Fibroblast of pulmonary artery (primary cell): ENCODE results near the gene TRIM3.
A peak's percentile ranks its signal among the peaks of the same experiment; 100 is the strongest.

Source experiments
- DNase-seq: peaks from one replicate; pipeline ENCODE4 v3.0.0-alpha.2; 2010; ENCODE audit warnings: low read depth
- H3K4me3 ChIP-seq: replicated peaks from 2 replicates; pipeline ENCODE4 v1.5.1; 2011; ENCODE audit warnings: low read depth, mild to moderate bottlenecking, control low read depth, low read length, moderate library complexity
- TF ChIP-seq, protein P1 (sequence below): IDR thresholded peaks from 2 replicates; pipeline ENCODE4 v1.5.1; 2011; ENCODE audit warnings: mild to moderate bottlenecking, control low read depth, low read length, inconsistent platforms; ENCODE audit errors: missing control alignments

TRIM3 gene

DNA sequence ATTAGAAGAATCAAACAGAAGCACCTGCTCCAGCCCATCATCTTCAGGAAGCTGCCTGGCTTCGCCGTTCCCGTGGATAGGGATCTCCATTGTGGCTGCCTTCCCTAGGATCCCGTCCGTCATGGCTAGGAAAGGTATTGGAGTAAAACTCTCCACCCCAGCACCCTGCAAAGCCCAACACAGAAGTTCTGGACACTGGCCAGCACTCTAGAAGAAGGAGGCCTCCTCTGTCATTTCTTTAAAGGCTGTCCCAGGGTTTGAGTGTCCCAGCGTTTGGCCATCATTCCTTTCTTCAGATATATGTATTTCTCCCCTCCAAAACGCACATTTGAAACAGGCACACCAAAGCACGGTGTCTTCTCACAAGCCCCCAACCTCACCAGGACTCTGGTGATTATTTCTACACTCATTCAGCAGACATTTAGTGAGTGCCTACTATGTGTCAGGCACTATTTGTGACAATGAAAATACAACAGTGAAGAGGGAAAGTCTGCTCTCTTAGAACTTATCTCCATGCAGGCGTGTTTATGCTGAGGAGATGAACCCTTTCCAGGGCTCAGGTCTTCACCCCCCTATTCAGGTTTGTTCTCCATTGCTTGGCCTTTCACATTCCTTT lies 6.7 kb upstream of the TRIM3 start:
- TF ChIP-seq, protein P1, sequence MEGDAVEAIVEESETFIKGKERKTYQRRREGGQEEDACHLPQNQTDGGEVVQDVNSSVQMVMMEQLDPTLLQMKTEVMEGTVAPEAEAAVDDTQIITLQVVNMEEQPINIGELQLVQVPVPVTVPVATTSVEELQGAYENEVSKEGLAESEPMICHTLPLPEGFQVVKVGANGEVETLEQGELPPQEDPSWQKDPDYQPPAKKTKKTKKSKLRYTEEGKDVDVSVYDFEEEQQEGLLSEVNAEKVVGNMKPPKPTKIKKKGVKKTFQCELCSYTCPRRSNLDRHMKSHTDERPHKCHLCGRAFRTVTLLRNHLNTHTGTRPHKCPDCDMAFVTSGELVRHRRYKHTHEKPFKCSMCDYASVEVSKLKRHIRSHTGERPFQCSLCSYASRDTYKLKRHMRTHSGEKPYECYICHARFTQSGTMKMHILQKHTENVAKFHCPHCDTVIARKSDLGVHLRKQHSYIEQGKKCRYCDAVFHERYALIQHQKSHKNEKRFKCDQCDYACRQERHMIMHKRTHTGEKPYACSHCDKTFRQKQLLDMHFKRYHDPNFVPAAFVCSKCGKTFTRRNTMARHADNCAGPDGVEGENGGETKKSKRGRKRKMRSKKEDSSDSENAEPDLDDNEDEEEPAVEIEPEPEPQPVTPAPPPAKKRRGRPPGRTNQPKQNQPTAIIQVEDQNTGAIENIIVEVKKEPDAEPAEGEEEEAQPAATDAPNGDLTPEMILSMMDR, result no peak
- H3K4me3 ChIP-seq, result peak overlapping the region; percentile 81
- DNase-seq, result no peak

DNA sequence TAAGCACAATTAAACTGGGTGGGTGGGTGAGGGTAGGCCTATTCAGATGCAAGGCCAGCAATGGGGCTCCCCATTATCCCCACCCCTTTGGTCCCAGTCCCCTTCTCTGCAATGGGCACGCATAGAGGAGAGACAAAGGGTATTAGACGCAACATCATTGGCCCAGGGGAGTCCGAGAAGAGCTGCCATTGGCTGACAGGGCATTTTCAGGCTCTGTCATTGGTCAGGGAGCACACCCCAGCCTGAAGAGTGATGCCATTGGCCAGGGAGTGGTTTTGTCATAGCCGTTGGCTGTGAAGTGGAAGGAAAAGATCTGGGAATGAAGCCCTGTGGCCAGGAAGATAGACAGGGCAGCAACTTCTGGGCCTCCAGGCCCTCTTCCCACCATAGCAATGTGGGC lies 2.8 kb upstream of the TRIM3 start:
- TF ChIP-seq, protein P1, result no peak
- no peak for DNase-seq
- H3K4me3 ChIP-seq, result no peak overlapping the region

DNA sequence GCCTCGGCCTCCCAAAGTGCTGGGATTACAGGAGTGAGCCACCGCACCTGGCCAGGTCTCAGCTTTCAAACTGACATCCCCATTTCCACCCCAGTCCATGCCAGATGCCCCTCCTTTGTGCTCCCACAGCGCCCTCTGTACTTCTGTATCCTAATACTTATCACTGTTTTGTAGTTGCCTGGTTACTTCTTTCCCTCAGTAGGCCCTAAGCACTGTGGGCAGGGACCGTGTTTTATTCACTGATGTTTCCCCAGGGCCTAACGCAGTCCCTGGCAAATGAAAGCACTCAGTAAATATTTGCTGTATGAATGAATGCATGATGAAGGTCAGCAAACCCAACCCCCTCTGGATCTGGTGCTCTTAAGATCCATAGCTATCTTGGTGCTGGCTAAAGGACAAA lies 2.2 kb upstream of the TRIM3 start:
- H3K4me3 ChIP-seq, result no peak overlapping the region
- no peak for DNase-seq
- TF ChIP-seq, protein P1, result no peak

DNA sequence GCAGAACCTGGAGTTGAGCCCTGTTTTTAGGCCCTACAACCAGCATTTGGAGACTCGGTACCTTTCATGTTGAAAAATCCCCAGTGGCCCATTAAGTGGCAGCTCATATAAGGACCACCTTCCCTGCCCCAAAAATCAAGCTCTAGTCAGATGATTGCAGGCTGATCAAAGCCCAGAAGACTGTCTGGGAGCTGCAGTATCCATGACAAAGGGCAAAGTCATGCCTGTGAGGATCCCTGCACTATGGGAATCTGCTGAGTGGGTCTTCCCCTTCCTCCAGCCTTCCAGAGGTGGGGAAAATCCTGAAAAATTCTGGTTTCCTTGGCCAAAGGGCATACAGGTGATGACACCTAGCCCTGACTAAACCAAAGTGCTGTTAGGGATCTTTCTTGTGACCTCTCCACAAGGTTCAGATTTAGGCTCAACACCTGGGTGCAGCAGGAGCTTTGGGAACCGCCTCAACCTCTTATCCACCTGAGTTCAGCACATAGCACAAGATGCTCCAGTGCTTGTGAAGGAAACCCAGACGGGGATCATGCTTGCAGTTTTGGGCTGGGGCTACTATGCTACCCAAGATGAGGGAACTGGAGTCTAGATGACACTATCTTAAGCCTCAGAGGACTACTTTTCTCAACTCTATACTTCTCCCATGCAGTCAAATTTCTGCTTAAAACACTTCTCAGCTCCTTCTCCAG lies 1.2 kb upstream of the TRIM3 start:
- no peak for DNase-seq
- no peak overlapping the region for H3K4me3 ChIP-seq
- TF ChIP-seq, protein P1, result no peak

DNA sequence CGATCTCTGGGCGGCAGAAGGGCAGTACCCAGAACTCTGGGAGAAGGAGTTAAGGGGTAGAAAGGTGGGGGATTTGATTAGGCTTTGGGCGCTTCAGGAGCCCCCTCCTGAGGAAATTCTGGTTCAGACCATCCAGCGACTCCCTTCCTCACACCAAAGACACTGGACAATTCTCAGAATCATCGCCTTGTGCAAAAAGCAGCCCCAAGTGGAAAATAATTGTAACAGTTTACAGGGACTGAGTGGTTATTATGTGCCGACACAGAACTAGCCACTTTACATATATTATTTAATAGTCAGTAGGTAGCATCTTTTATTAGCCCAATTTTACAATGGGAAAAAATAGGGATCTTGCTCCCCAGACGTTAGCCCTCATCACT lies 662 bp upstream of the TRIM3 start:
- H3K4me3 ChIP-seq, result peak overlapping the region; percentile 70
- no peak for DNase-seq
- TF ChIP-seq, protein P1, result no peak

DNA sequence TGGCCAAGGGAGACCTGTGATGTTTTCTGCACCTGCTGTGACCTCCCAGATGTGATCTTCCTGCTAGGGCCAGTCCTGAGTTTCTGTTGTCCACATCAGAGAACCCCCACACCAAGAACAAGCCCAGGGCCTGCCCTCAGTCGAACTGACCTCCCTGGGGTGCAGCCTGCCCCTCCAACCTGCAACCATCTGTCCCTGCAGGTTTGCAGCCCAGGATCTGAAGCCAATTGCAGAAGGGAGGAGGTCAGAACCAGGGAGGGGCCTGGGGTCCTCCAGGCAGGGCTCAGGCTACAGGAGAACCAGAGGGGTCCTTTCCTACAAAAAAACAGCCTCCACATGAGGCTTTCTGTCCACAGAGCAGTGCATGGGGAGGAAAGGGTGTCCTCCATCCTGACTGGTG lies 807 bp downstream of the TRIM3 start:
- TF ChIP-seq, protein P1, result no peak

DNA sequence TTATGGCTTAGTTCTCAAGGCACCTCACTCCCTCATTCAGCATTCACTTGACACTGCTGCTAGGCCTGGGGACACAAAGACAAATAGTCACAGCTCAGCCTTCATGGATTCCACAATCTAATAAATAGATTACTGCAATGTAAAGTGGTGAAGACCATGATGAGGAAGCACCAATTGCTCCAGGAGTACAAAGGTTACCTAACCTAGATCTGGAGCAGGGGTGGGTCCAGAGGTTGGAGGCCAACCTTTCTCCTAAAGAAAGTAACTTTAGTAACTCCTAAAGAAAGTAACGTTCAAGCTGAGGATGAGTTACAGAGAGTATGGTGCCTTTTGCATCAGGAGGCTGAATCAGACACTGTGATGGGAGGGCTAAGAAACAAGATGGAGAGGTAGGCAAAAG lies 4.1 kb downstream of the TRIM3 start:
- H3K4me3 ChIP-seq, result no peak overlapping the region
- TF ChIP-seq, protein P1, result no peak
- no peak for DNase-seq

More for the DNA sequence above, 807 bp downstream of the TRIM3 start:
- DNase-seq, result no peak
- H3K4me3 ChIP-seq, result peak overlapping the region; percentile 87
